K562 (cell line): ENCODE results near the gene PDPR. TPM values are rescaled to one million over a fixed set of nuclear protein-coding genes. Genes with fewer than 3 reads are reported as not detected.

Source experiments
- ATAC-seq: fragments of 200-7000 bp; cut with Tn5 transposase; 3 replicates; pipeline ENCODE4 v1.9.1; 2020; ENCODE audit warnings: moderate library complexity
- BruUV-seq: library from RNA; stranded (reverse); fragments of 400-500 nt; replicated peaks from 2 replicates; lab custom pipeline; 2021; lab: Mats Ljungman, UMichigan
- CTCF ChIA-PET: fragments of 300-600 bp; formaldehyde crosslinking; extraction: SDS; loops from one replicate; lab custom pipeline; 2021; ENCODE audit warnings: low intra/inter-chr PET ratio; lab: Yijun Ruan, JAX
- POLR2A ChIA-PET: fragments of 300-600, 350-650 bp; sonication (Branson Sonifier 250); formaldehyde crosslinking; extraction: SDS; loops from one replicate; lab custom pipeline; 2021; ENCODE audit warnings: antibody characterized with exemption, inconsistent platforms; lab: Yijun Ruan, JAX
- DNase-seq, 4 experiments: peaks; one replicate each; pipeline versions ENCODE4 v3.0.0 to v3.0.0-alpha.2; 2011 to 2018; ENCODE audit warnings: low spot score in 3 of 4, mixed read lengths in 3 of 4; ENCODE audit errors: extremely low read depth in 1 of 4
- FAIRE-seq: peaks from 2 replicates; lab custom pipeline; 2011; peaks lifted over from hg19 to GRCh38; lab: Jason Lieb, UNC
- H2AFZ ChIP-seq: 2 replicates; pipeline ENCODE4 v1.6.0; 2011; ENCODE audit warnings: low read depth, low read length, control low read depth, inconsistent platforms
- H3K27ac ChIP-seq: fragments of 200-600 bp; 3 replicates; pipeline ENCODE4 v1.8.0; 2011; ENCODE audit warnings: low read depth, mild to moderate bottlenecking, control low read depth, inconsistent platforms, low read length, moderate library complexity, mixed read lengths; ENCODE audit errors: extremely low read depth
- H3K27me3 ChIP-seq, 2 experiments: fragments of 300-600 bp in 1 of 2; 2 replicates in 1 of 2; 3 replicates in 1 of 2; pipeline versions ENCODE4 v1.6.0 to v1.8.0; 2011; ENCODE audit warnings: inconsistent platforms in 2 of 2, low read length in 2 of 2, mild to moderate bottlenecking in 1 of 2, mixed read lengths in 1 of 2, moderate library complexity in 1 of 2; ENCODE audit not compliant: control insufficient read depth in 2 of 2, insufficient read depth in 2 of 2
- H3K36me3 ChIP-seq: fragments of 300-600 bp; 3 replicates; pipeline ENCODE4 v1.8.0; 2011; ENCODE audit warnings: mild to moderate bottlenecking, low read length, inconsistent platforms; ENCODE audit not compliant: control insufficient read depth, insufficient read depth
- H3K4me1 ChIP-seq, 2 experiments: fragments of 200-600 bp in 1 of 2; replicated peaks in 1 of 2; 2 replicates in 1 of 2; 3 replicates in 1 of 2; pipeline versions ENCODE4 v1.5.1 to v1.8.0; 2011; ENCODE audit warnings: inconsistent platforms in 2 of 2, low read length in 2 of 2, mild to moderate bottlenecking in 1 of 2, mixed read lengths in 1 of 2, moderate library complexity in 1 of 2; ENCODE audit not compliant: control insufficient read depth in 2 of 2, insufficient read depth in 2 of 2
- H3K4me2 ChIP-seq: 2 replicates; pipeline ENCODE4 v1.6.1; 2011; ENCODE audit warnings: low read length, control low read depth, inconsistent platforms, mixed read lengths; ENCODE audit not compliant: insufficient read depth
- H3K4me3 ChIP-seq: fragments of 200-600 bp; sonication (generic), shearing (Covaris generic); 2 replicates; pipeline ENCODE4 v1.5.1; 2016; ENCODE audit warnings: control low read depth, inconsistent platforms
- H3K79me2 ChIP-seq: fragments of 200-600 bp; 3 replicates; pipeline ENCODE4 v1.8.0; 2011; ENCODE audit warnings: low read length, inconsistent platforms; ENCODE audit not compliant: control insufficient read depth, insufficient read depth
- H3K9ac ChIP-seq, 2 experiments: 2 replicates each; pipeline versions ENCODE4 v1.6.0 to v1.6.1; 2011; ENCODE audit warnings: low read depth in 2 of 2, low read length in 2 of 2, control low read depth in 1 of 2, inconsistent platforms in 1 of 2, mild to moderate bottlenecking in 1 of 2, mixed read lengths in 1 of 2; ENCODE audit not compliant: insufficient read depth in 1 of 2
- H3K9me1 ChIP-seq: one replicate; pipeline ENCODE4 v1.6.0; 2011; ENCODE audit warnings: inconsistent platforms, mild to moderate bottlenecking, low read length, moderate library complexity; ENCODE audit not compliant: control insufficient read depth, insufficient read depth
- H3K9me3 ChIP-seq: replicated peaks from 2 replicates; pipeline ENCODE4 v1.5.1; 2011; ENCODE audit warnings: low read depth, low read length, inconsistent platforms; ENCODE audit not compliant: control insufficient read depth, insufficient read depth
- H4K20me1 ChIP-seq: replicated peaks from 2 replicates; pipeline ENCODE4 v1.6.1; 2011; ENCODE audit warnings: low read length, inconsistent platforms, mixed read lengths; ENCODE audit not compliant: control insufficient read depth, insufficient read depth
- CBFA2T2 ChIP-seq: fragments of 450-650 bp; conservative IDR thresholded peaks from 2 replicates; pipeline ENCODE4 v1.6.1; 2017; ENCODE audit warnings: mild to moderate bottlenecking
- CREB1 ChIP-seq, 2 experiments: sonication (generic) in 1 of 2; formaldehyde crosslinking in 1 of 2; IDR thresholded peaks; 2 replicates each; pipeline versions ENCODE4 v1.6.1 to v1.8.0; 2012 to 2022; ENCODE audit warnings: inconsistent platforms in 1 of 2, mild to moderate bottlenecking in 1 of 2, missing genetic modification reagents in 1 of 2, moderate library complexity in 1 of 2
- E2F5 ChIP-seq: sonication (generic); formaldehyde crosslinking; IDR thresholded peaks from 2 replicates; pipeline ENCODE4 v1.8.0; 2022; ENCODE audit warnings: mild to moderate bottlenecking, missing genetic modification reagents
- EZH2 ChIP-seq: IDR thresholded peaks from 2 replicates; pipeline ENCODE4 v1.6.1; 2012; ENCODE audit warnings: low read depth, mild to moderate bottlenecking, inconsistent platforms, low read length, borderline replicate concordance
- FOSL1 ChIP-seq: fragments of 200-800 bp; sonication (Bioruptor generic); conservative IDR thresholded peaks from 2 replicates; pipeline ENCODE4 v1.6.1; 2016; ENCODE audit warnings: missing genetic modification characterization, missing compliant biosample characterization
- KLF16 ChIP-seq: IDR thresholded peaks from 2 replicates; pipeline ENCODE4 v1.6.1; 2016; ENCODE audit warnings: antibody characterized with exemption
- MCM7 ChIP-seq, 2 experiments: fragments of 450-650 bp; IDR thresholded peaks; 2 replicates each; pipeline ENCODE4 v1.6.1; 2016 to 2018
- MLLT1 ChIP-seq, 2 experiments: fragments of 450-650 bp; IDR thresholded peaks; 2 replicates each; pipeline ENCODE4 v1.6.1; 2016
- NELFE ChIP-seq: IDR thresholded peaks from 2 replicates; pipeline ENCODE4 v1.6.1; 2011; ENCODE audit warnings: mild to moderate bottlenecking; ENCODE audit not compliant: insufficient read depth, insufficient read length
- NR1H2 ChIP-seq: sonication (generic); formaldehyde crosslinking; IDR thresholded peaks from 2 replicates; pipeline ENCODE4 v1.4.0; 2020; ENCODE audit warnings: mild to moderate bottlenecking, missing genetic modification reagents
- PTTG1 ChIP-seq: fragments of 450-650 bp; IDR thresholded peaks from 2 replicates; pipeline ENCODE4 v1.6.1; 2016; ENCODE audit warnings: low read depth, mild to moderate bottlenecking, missing genetic modification characterization, missing compliant biosample characterization
- RB1 ChIP-seq: fragments of 450-650 bp; IDR thresholded peaks from 2 replicates; pipeline ENCODE4 v1.6.1; 2017; ENCODE audit warnings: low read depth, mild to moderate bottlenecking
- SMARCA4 ChIP-seq: fragments of 450-650 bp; IDR thresholded peaks from 2 replicates; pipeline ENCODE4 v1.6.1; 2016
- ZNF121 ChIP-seq: sonication (generic); formaldehyde crosslinking; conservative IDR thresholded peaks from 2 replicates; pipeline ENCODE4 v1.8.0; 2022; ENCODE audit warnings: missing genetic modification reagents
- ZNF398 ChIP-seq: fragments of 250-450 bp; sonication (Bioruptor Pico); IDR thresholded peaks from 2 replicates; pipeline ENCODE4 v1.8.0; 2021; ENCODE audit warnings: moderate library complexity, mild to moderate bottlenecking, inconsistent platforms
- WGBS: fragments of 100-300 bp; shearing (Covaris generic); methylation state at CpG from one replicate; pipeline ENCODE4 v1.1.6; 2016; ENCODE audit warnings: low coverage, mixed read lengths; ENCODE audit not compliant: insufficient coverage; ENCODE audit errors: missing lambda C conversion rate; 5-methylcytosine and 5-hydroxymethylcytosine counted together
- in situ Hi-C: fragments of 300-500 bp; cut with MboI; formaldehyde crosslinking; loops from 4 replicates; pipeline ENCODE4 v1.15.0; 2018; ENCODE audit warnings: inconsistent platforms, mixed read lengths
- intact Hi-C: fragments of 100-400 bp; cut with micrococcal nuclease; formaldehyde crosslinking; loops from 2 replicates; pipeline ENCODE4 v1.14.2; 2022
- polyA plus RNA-seq, 8 experiments: library from polyadenylated mRNA; depleted of rRNA in 4 of 8; stranded (reverse) in 5 of 8; unstranded in 3 of 8; fragments of >200 nt; fragmentation: Nextera tagmentation in 2 of 8; fragmentation: Illumina TruSeq in 1 of 8; extraction: Ambion mirVana in 2 of 8; extraction: Trizol in 1 of 8; gene quantifications; 2 replicates each; pipeline versions ENCODE4 v1.2.1 to v1.2.3, GENCODE V29; 2011 to 2014; ENCODE audit warnings: inconsistent platforms in 1 of 8, missing spikeins in 1 of 8
- total RNA-seq, 7 experiments: library from RNA; depleted of rRNA in 6 of 7; stranded (reverse); fragments of >200 nt in 6 of 7; fragmentation: Illumina TruSeq in 2 of 7; extraction: Trizol in 2 of 7; gene quantifications; 2 replicates each; pipeline versions ENCODE4 v1.2.1 to v1.2.3, GENCODE V29; 2011 to 2021; ENCODE audit warnings: low replicate concordance in 1 of 7
- TF ChIP-seq, protein P1 (sequence below): fragments of 250-450 bp; sonication (Bioruptor Pico); IDR thresholded peaks from 2 replicates; pipeline ENCODE4 v1.4.0; 2020; ENCODE audit warnings: mild to moderate bottlenecking, moderate library complexity, borderline replicate concordance

PDPR gene
- total and polyA plus RNA-seq, 9 of the 15 experiments (the other 6 are each of a cell fraction or from before 2014, with no cell fraction given) = 4.9 to 35.7 (median 19.1) TPM

- Histone ChIP-seq H3K4me3 (no peak overlapping the region), H4K20me1 (peaks cover 3% of the 10 kb centered on the region; the same call in 1 of the 2 replicates), H3K9me3 (no peaks in the 10 kb centered on the region), H3K4me2 (no peak overlapping the region), H3K36me3 (peaks cover 70% of the 10 kb centered on the region), H3K9ac (no peak overlapping the region), H2AFZ (no peak overlapping the region), H3K9me1 (no peaks in the 10 kb centered on the region), H3K79me2 (no peaks in the 10 kb centered on the region), H3K4me1 (peaks cover 0 to 5% of the 10 kb centered on the region in 2 experiments; a peak in 1 of 5 replicates), H3K27ac (no peak overlapping the region), H3K27me3 (no peaks in the 10 kb centered on the region)
- FAIRE-seq (no peak), DNase-seq (peak in 3 of 4 experiments; percentile 9 to 17 (median 9)), ATAC-seq (no peak)
- in situ Hi-C loops = loop anchor here (10.0 kb wide), 1 partner anchor 216 kb away; no protein-coding TSS in a partner anchor
- no TSS peak for BruUV-seq
- ChIA-PET POLR2A (interaction anchor here (1.1 kb wide), 1 partner anchor 91 kb away, joined by 4 read pairs; the partner anchor contains the start of gene EXOSC6), CTCF (no interaction called here)
- intact Hi-C loops = no loop called here
- WGBS = 86% methylated on average over 6 of the region's 6 CpGs
- TF ChIP-seq E2F5 (no peak), KLF16 (no peak), FOSL1 (tag) (no peak), ZNF121 (CRISPR knock-in tag) (no peak), RB1 (no peak), MLLT1 (IDR thresholded peaks at IDR 0.05) (no peak), EZH2 (no peak), NR1H2 (CRISPR knock-in tag) (no peak), ZNF398 (CRISPR knock-in tag) (no peak), SMARCA4 (no peak), CREB1 (IDR thresholded peaks at IDR 0.05) (no peak), CREB1 (CRISPR knock-in tag; IDR thresholded peaks at IDR 0.05) (no peak), CBFA2T2 (no peak), NELFE (no peak), MCM7 (IDR thresholded peaks at IDR 0.05) (no peak), PTTG1 (tag) (no peak)
- TF ChIP-seq, protein P1, sequence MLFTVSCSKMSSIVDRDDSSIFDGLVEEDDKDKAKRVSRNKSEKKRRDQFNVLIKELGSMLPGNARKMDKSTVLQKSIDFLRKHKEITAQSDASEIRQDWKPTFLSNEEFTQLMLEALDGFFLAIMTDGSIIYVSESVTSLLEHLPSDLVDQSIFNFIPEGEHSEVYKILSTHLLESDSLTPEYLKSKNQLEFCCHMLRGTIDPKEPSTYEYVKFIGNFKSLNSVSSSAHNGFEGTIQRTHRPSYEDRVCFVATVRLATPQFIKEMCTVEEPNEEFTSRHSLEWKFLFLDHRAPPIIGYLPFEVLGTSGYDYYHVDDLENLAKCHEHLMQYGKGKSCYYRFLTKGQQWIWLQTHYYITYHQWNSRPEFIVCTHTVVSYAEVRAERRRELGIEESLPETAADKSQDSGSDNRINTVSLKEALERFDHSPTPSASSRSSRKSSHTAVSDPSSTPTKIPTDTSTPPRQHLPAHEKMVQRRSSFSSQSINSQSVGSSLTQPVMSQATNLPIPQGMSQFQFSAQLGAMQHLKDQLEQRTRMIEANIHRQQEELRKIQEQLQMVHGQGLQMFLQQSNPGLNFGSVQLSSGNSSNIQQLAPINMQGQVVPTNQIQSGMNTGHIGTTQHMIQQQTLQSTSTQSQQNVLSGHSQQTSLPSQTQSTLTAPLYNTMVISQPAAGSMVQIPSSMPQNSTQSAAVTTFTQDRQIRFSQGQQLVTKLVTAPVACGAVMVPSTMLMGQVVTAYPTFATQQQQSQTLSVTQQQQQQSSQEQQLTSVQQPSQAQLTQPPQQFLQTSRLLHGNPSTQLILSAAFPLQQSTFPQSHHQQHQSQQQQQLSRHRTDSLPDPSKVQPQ (CRISPR knock-in tag) = no peak
Observed at GRCh38 chr16:70160388-70160787, 46.3 kb downstream of the PDPR start.
